ENCODE data around the gene TPSAB1.

TPSAB1 gene

GRCh38 chr16:1290063-1290501 lies 49.6 kb downstream of the TPSAB1 start:
- Histone ChIP-seq H3K27me3 (ENCODE audit: insufficient read depth, poor library complexity, severe bottlenecking) (peaks cover 55% of the 10 kb centered on the region), H3K27ac (ENCODE audit: poor library complexity, severe bottlenecking) (no peak overlapping the region), H3K9me3 (ENCODE audit: severe bottlenecking) (no peaks in the 10 kb centered on the region), H3K36me3 (ENCODE audit: low read depth) (no peaks in the 10 kb centered on the region), H3K4me3 (ENCODE audit: severe bottlenecking) (no peak overlapping the region), H3K4me1 (ENCODE audit: insufficient read depth, poor library complexity, severe bottlenecking) (no peaks in the 10 kb centered on the region)
- TF ChIP-seq CTCF (IDR thresholded peaks at IDR 0.05; ENCODE audit: poor library complexity, severe bottlenecking) = no peak
- DNase-seq (ENCODE audit: low spot score) (no peak), ATAC-seq (ENCODE audit: low read depth) (no peak)

- peaks cover 50% of the 10 kb centered on the region for H3K27me3 ChIP-seq (ENCODE audit: insufficient read depth, poor library complexity, severe bottlenecking)
Measured at GRCh38 chr16:1290860-1291575, 50.5 kb downstream of the TPSAB1 start.

GRCh38 chr16:1291576-1291974 lies 51.1 kb downstream of the TPSAB1 start:
- peak; percentile 27; the same call in 1 of the 3 replicates for ATAC-seq (ENCODE audit: low read depth)
- Histone ChIP-seq H3K4me3 (ENCODE audit: severe bottlenecking) (no peak overlapping the region), H3K36me3 (ENCODE audit: low read depth) (no peaks in the 10 kb centered on the region), H3K9me3 (ENCODE audit: severe bottlenecking) (no peaks in the 10 kb centered on the region), H3K4me1 (ENCODE audit: insufficient read depth, poor library complexity, severe bottlenecking) (peaks cover 3% of the 10 kb centered on the region), H3K27me3 (ENCODE audit: insufficient read depth, poor library complexity, severe bottlenecking) (peaks cover 44% of the 10 kb centered on the region), H3K27ac (ENCODE audit: poor library complexity, severe bottlenecking) (no peak overlapping the region)
- TF ChIP-seq CTCF (IDR thresholded peaks at IDR 0.05; ENCODE audit: poor library complexity, severe bottlenecking) = no peak
- peak; percentile 57 for DNase-seq (ENCODE audit: low spot score)

More at GRCh38 chr16:1290860-1291575, 50.5 kb downstream of the TPSAB1 start:
- Histone ChIP-seq H3K9me3 (ENCODE audit: severe bottlenecking) (no peaks in the 10 kb centered on the region), H3K27ac (ENCODE audit: poor library complexity, severe bottlenecking) (no peak overlapping the region), H3K36me3 (ENCODE audit: low read depth) (no peaks in the 10 kb centered on the region), H3K4me3 (ENCODE audit: severe bottlenecking) (no peak overlapping the region), H3K4me1 (ENCODE audit: insufficient read depth, poor library complexity, severe bottlenecking) (peaks cover 3% of the 10 kb centered on the region)
- no peak for TF ChIP-seq CTCF (IDR thresholded peaks at IDR 0.05; ENCODE audit: poor library complexity, severe bottlenecking)
- ATAC-seq (ENCODE audit: low read depth) = no peak
- DNase-seq (ENCODE audit: low spot score) = no peak
